ENCODE data around the gene LRRC8E. TPM values are rescaled to one million over a fixed set of nuclear protein-coding genes. Genes with fewer than 3 reads are reported as not detected.
"Not testable (repeated sequence)": the region's sequence is repeated elsewhere in the genome, so short reads cannot be mapped to it uniquely, and the experiment has no call there.

LRRC8E gene
- total RNA-seq, 1 donor from 2014 or later, result 4.3 TPM

GRCh38 chr19:7927605-7928333 lies 39.5 kb downstream of the LRRC8E start:
- no peak for TF ChIP-seq CTCF (conservative IDR thresholded peaks at IDR 0.05)
- peak overlapping the region; percentile 99 for H3K27ac Mint-ChIP-seq
- peaks cover 16% of the 10 kb centered on the region for H3K4me1 Mint-ChIP-seq (ENCODE audit: unreplicated experiment)
- H3K9me3 Mint-ChIP-seq, result no peaks in the 10 kb centered on the region
- peak overlapping the region; percentile 83 for H3K4me3 Mint-ChIP-seq
- H3K27me3 Mint-ChIP-seq, result no peaks in the 10 kb centered on the region
- H3K36me3 Mint-ChIP-seq, result peaks cover 4% of the 10 kb centered on the region
- DNase-seq (ENCODE audit: extremely low spot score, unreplicated experiment), result peak; percentile 72

- Mint-ChIP-seq H3K4me1 (ENCODE audit: unreplicated experiment) (peaks cover 16% of the 10 kb centered on the region), H3K36me3 (peaks cover 4% of the 10 kb centered on the region), H3K27ac (peak overlapping the region; percentile 99), H3K4me3 (peak overlapping the region; percentile 83), H3K9me3 (no peaks in the 10 kb centered on the region), H3K27me3 (no peaks in the 10 kb centered on the region)
- no peak for DNase-seq (ENCODE audit: extremely low spot score, unreplicated experiment)
- no peak for TF ChIP-seq CTCF (conservative IDR thresholded peaks at IDR 0.05)
Observed at GRCh38 chr19:7928334-7928706, 40.0 kb downstream of the LRRC8E start.

DNA sequence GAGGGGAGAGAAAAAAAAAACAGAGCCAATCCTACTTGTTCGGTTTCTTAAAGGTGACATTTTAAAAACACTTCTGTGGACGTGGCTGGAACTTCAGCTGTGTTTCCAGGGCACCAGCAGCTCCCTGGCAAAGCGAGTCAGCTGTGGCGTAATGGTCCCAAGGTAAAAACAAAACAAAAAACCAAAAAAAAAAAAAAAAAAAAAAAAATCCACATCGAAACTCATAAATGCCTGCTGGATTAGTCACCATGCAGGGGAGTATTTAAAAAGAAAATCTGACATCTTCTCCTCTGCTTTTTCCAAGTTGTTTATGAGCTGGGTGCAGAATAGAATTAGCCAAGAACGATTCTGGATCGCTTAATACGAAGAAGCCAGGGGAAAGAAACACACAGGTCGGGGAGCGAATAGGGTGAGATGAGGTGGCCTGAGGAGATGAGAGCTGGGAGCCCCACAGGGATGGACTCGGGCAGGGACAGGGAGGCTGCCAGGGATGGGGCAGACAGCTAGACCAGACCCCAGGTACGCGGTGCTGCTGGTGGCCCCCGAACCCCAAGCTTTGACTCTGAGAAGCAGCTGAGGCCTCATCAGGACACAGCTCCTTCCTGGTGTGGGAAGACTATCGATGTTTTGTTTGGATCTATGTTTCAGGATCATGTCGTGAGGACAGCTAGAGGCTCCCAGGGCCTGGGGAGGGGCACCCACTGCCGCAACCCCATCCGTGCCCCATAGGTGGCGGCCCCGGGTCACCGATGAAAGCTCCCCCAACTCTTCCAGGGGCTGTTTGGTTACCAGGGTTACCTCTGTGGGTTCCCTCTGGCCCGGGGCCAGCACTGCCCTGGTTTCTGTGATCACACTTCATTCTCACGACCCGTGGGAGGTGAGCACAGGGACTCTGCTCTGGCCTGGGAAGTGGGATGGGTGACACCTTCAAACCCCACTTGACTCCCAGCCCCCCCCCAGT lies 40.7 kb downstream of the LRRC8E start:
- Mint-ChIP-seq H3K4me3 (peak overlapping the region; percentile 83), H3K27ac (peak overlapping the region; percentile 99), H3K4me1 (ENCODE audit: unreplicated experiment) (peaks cover 16% of the 10 kb centered on the region), H3K36me3 (peaks cover 4% of the 10 kb centered on the region), H3K9me3 (no peaks in the 10 kb centered on the region), H3K27me3 (no peaks in the 10 kb centered on the region)
- DNase-seq (ENCODE audit: extremely low spot score, unreplicated experiment), result peak; percentile 71
- TF ChIP-seq CTCF (conservative IDR thresholded peaks at IDR 0.05), result peak; percentile 61

GRCh38 chr19:7930030-7930429 lies 41.7 kb downstream of the LRRC8E start:
- H3K27ac Mint-ChIP-seq; DNase-seq (ENCODE audit: extremely low spot score, unreplicated experiment); H3K27me3 Mint-ChIP-seq; H3K9me3 Mint-ChIP-seq; H3K4me3 Mint-ChIP-seq; H3K36me3 Mint-ChIP-seq: not testable (repeated sequence)
- H3K4me1 Mint-ChIP-seq (ENCODE audit: unreplicated experiment), result peaks cover 16% of the 10 kb centered on the region

DNA sequence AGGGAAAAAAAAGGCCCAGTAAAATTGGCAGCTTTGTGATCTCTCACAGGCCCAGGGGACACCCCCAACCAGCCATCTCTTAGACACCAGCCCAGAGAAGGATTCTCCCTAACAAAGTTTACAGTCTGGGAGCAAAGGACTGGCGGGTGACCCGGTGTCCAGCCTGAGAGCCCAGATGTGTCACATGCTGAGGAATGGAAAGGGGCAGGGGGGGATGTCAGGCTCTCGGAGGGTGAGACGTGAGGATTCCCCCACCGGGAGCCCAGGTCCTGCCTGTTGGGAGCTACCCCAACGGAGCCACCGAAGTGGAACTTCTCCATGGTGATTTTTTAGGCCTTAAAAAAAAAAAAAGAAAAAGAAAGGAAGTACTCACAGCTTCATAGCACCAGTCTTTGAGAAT lies 42.5 kb downstream of the LRRC8E start:
- H3K9me3 Mint-ChIP-seq, result no peaks in the 10 kb centered on the region
- DNase-seq (ENCODE audit: extremely low spot score, unreplicated experiment), result no peak
- peaks cover 16% of the 10 kb centered on the region for H3K4me1 Mint-ChIP-seq (ENCODE audit: unreplicated experiment)
- peaks cover 4% of the 10 kb centered on the region for H3K36me3 Mint-ChIP-seq
- no peak overlapping the region for H3K27ac Mint-ChIP-seq
- H3K27me3 Mint-ChIP-seq, result no peaks in the 10 kb centered on the region
- H3K4me3 Mint-ChIP-seq, result no peak overlapping the region
- TF ChIP-seq CTCF (conservative IDR thresholded peaks at IDR 0.05), result no peak

All from type B pancreatic cell (in vitro differentiated cells).